ENCODE results near the gene DERL2. TPM values are rescaled to one million over a fixed set of nuclear protein-coding genes. Genes with fewer than 3 reads are reported as not detected.

The DERL2 gene
- total RNA-seq, 1 donor from 2014 or later: 32.5 TPM

- TF ChIP-seq CTCF (IDR thresholded peaks at IDR 0.05; ENCODE audit: borderline replicate concordance): no peak
- intact Hi-C loops (cut with micrococcal nuclease): no loop called here
- Histone ChIP-seq H3K36me3 (peaks cover 60% of the 10 kb centered on the region), H3K4me3 (peak within 1 kb of the TSS; percentile 92), H3K27ac (replicated peaks) (peak within 1 kb of the TSS; percentile 100), H3K4me1 (peaks cover 47% of the 10 kb centered on the region), H3K9me3 (replicated peaks) (no peaks in the 10 kb centered on the region), H3K27me3 (ENCODE audit: low read depth) (no peaks in the 10 kb centered on the region)
- DNase-seq: peak; percentile 98
Measured at GRCh38 chr17:5486206-5487124, 487 bp upstream of the DERL2 start, which contains the start of gene MIS12. MIS12 (plus strand) TSS chr17:5486566; CDS start chr17:5488863, 2,297 bp downstream.

- H3K36me3 ChIP-seq: peaks cover 79% of the 10 kb centered on the region
- intact Hi-C loops (cut with micrococcal nuclease): no loop called here
- H3K4me3 ChIP-seq: no peak overlapping the region
- no peaks in the 10 kb centered on the region for H3K9me3 ChIP-seq (replicated peaks)
- H3K27ac ChIP-seq (replicated peaks): no peak overlapping the region
- no peak for DNase-seq
- TF ChIP-seq CTCF (IDR thresholded peaks at IDR 0.05; ENCODE audit: borderline replicate concordance): no peak
- peaks cover 19% of the 10 kb centered on the region for H3K4me1 ChIP-seq
- H3K27me3 ChIP-seq (ENCODE audit: low read depth): no peaks in the 10 kb centered on the region
Measured at GRCh38 chr17:5481451-5481850, 4.5 kb downstream of the DERL2 start.

GRCh38 chr17:5480962-5481361, 5.0 kb downstream of the DERL2 start:
- H3K4me1 ChIP-seq: peaks cover 18% of the 10 kb centered on the region
- no peak for DNase-seq
- no peak overlapping the region for H3K27ac ChIP-seq (replicated peaks)
- no peak for TF ChIP-seq CTCF (IDR thresholded peaks at IDR 0.05; ENCODE audit: borderline replicate concordance)
- H3K36me3 ChIP-seq: peaks cover 84% of the 10 kb centered on the region
- H3K27me3 ChIP-seq (ENCODE audit: low read depth): no peaks in the 10 kb centered on the region
- intact Hi-C loops (cut with micrococcal nuclease): no loop called here
- H3K9me3 ChIP-seq (replicated peaks): no peaks in the 10 kb centered on the region
- H3K4me3 ChIP-seq: no peak overlapping the region

- Histone ChIP-seq H3K36me3 (peaks cover 95% of the 10 kb centered on the region), H3K4me3 (no peak overlapping the region), H3K27ac (replicated peaks) (no peak overlapping the region), H3K27me3 (ENCODE audit: low read depth) (no peaks in the 10 kb centered on the region), H3K4me1 (no peaks in the 10 kb centered on the region), H3K9me3 (replicated peaks) (no peaks in the 10 kb centered on the region)
- DNase-seq: no peak
- intact Hi-C loops (cut with micrococcal nuclease): no loop called here
- TF ChIP-seq CTCF (IDR thresholded peaks at IDR 0.05; ENCODE audit: borderline replicate concordance): no peak
Measured at GRCh38 chr17:5478992-5479391, 7.0 kb downstream of the DERL2 start.

- no peak for TF ChIP-seq CTCF (IDR thresholded peaks at IDR 0.05; ENCODE audit: borderline replicate concordance)
- Histone ChIP-seq H3K4me3 (no peak overlapping the region), H3K27ac (replicated peaks) (no peak overlapping the region), H3K4me1 (peaks cover 6% of the 10 kb centered on the region), H3K9me3 (replicated peaks) (no peaks in the 10 kb centered on the region), H3K36me3 (peaks cover 68% of the 10 kb centered on the region), H3K27me3 (ENCODE audit: low read depth) (no peaks in the 10 kb centered on the region)
- no peak for DNase-seq
- intact Hi-C loops (cut with micrococcal nuclease): no loop called here
Measured at GRCh38 chr17:5473906-5474305, 12.1 kb downstream of the DERL2 start.

All from left ventricle myocardium inferior (tissue), 1 donor.